ENCODE results near the gene JAKMIP3.

JAKMIP3 gene

DNA sequence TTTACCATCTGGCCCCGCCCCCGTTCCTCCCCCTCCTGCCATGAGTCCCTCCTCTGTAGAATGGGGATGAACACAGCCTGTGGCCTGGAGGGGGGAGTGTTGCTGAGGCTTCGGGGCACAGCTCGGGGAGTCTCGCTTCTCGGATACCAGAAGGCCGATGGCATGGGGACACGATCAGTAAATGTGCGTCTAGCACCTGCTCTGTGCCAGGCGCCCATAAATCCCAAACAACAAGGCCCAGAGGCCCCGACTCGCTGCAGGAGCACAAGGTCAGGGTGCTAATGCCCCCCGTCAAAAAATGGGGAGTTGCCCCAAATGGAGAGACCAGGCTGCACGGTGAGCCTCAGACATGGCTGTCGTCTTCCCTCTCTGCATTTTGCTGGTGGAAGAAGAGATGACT lies 40.7 kb downstream of the JAKMIP3 start:
- Histone ChIP-seq H3K27ac (ENCODE audit: extremely low read depth, low read depth, low read length) (no peak overlapping the region), H3K4me1 (ENCODE audit: control insufficient read depth, insufficient read depth, low read length) (no peaks in the 10 kb centered on the region), H3K4me3 (ENCODE audit: low read depth, low read length) (no peak overlapping the region), H3K9me3 (ENCODE audit: control insufficient read depth, insufficient read depth, low read depth, low read length) (no peaks in the 10 kb centered on the region), H3K36me3 (ENCODE audit: control insufficient read depth in 2 of 2, insufficient read depth in 1 of 2, low read length in 2 of 2) (no peaks in the 10 kb centered on the region)
- ChIA-PET CTCF (no interaction called here), POLR2A (no interaction called here)
- TF ChIP-seq ZNF747 (tag by site-specific recombination; IDR thresholded peaks at IDR 0.05), result no peak
- TF ChIP-seq ZXDB (tag by site-specific recombination; IDR thresholded peaks at IDR 0.05), result no peak
- no peak for TF ChIP-seq ZNF544 (tag by site-specific recombination; IDR thresholded peaks at IDR 0.05)
- no peak for TF ChIP-seq HIC1 (tag by site-specific recombination; IDR thresholded peaks at IDR 0.05)
- TF ChIP-seq ZNF391 (tag by site-specific recombination; IDR thresholded peaks at IDR 0.05; ENCODE audit: borderline replicate concordance, low read depth), result no peak
- no peak for TF ChIP-seq OVOL3 (tag by site-specific recombination; IDR thresholded peaks at IDR 0.05)
- TF ChIP-seq ZFHX2 (tag by site-specific recombination; conservative IDR thresholded peaks at IDR 0.05), result no peak
- no peak for TF ChIP-seq ZNF654 (tag by site-specific recombination; IDR thresholded peaks at IDR 0.05; ENCODE audit: low read depth)
- TF ChIP-seq ZNF433 (tag by site-specific recombination; IDR thresholded peaks at IDR 0.05; ENCODE audit: low read depth), result no peak
- TF ChIP-seq ZNF2 (tag by site-specific recombination; IDR thresholded peaks at IDR 0.05), result no peak
- no peak for TF ChIP-seq ZBTB20 (tag by site-specific recombination; IDR thresholded peaks at IDR 0.05)
- TF ChIP-seq, protein P1, sequence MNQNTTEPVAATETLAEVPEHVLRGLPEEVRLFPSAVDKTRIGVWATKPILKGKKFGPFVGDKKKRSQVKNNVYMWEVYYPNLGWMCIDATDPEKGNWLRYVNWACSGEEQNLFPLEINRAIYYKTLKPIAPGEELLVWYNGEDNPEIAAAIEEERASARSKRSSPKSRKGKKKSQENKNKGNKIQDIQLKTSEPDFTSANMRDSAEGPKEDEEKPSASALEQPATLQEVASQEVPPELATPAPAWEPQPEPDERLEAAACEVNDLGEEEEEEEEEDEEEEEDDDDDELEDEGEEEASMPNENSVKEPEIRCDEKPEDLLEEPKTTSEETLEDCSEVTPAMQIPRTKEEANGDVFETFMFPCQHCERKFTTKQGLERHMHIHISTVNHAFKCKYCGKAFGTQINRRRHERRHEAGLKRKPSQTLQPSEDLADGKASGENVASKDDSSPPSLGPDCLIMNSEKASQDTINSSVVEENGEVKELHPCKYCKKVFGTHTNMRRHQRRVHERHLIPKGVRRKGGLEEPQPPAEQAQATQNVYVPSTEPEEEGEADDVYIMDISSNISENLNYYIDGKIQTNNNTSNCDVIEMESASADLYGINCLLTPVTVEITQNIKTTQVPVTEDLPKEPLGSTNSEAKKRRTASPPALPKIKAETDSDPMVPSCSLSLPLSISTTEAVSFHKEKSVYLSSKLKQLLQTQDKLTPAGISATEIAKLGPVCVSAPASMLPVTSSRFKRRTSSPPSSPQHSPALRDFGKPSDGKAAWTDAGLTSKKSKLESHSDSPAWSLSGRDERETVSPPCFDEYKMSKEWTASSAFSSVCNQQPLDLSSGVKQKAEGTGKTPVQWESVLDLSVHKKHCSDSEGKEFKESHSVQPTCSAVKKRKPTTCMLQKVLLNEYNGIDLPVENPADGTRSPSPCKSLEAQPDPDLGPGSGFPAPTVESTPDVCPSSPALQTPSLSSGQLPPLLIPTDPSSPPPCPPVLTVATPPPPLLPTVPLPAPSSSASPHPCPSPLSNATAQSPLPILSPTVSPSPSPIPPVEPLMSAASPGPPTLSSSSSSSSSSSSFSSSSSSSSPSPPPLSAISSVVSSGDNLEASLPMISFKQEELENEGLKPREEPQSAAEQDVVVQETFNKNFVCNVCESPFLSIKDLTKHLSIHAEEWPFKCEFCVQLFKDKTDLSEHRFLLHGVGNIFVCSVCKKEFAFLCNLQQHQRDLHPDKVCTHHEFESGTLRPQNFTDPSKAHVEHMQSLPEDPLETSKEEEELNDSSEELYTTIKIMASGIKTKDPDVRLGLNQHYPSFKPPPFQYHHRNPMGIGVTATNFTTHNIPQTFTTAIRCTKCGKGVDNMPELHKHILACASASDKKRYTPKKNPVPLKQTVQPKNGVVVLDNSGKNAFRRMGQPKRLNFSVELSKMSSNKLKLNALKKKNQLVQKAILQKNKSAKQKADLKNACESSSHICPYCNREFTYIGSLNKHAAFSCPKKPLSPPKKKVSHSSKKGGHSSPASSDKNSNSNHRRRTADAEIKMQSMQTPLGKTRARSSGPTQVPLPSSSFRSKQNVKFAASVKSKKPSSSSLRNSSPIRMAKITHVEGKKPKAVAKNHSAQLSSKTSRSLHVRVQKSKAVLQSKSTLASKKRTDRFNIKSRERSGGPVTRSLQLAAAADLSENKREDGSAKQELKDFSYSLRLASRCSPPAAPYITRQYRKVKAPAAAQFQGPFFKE (tag by site-specific recombination; IDR thresholded peaks at IDR 0.05; ENCODE audit: borderline replicate concordance), result no peak
- TF ChIP-seq, protein P2, sequence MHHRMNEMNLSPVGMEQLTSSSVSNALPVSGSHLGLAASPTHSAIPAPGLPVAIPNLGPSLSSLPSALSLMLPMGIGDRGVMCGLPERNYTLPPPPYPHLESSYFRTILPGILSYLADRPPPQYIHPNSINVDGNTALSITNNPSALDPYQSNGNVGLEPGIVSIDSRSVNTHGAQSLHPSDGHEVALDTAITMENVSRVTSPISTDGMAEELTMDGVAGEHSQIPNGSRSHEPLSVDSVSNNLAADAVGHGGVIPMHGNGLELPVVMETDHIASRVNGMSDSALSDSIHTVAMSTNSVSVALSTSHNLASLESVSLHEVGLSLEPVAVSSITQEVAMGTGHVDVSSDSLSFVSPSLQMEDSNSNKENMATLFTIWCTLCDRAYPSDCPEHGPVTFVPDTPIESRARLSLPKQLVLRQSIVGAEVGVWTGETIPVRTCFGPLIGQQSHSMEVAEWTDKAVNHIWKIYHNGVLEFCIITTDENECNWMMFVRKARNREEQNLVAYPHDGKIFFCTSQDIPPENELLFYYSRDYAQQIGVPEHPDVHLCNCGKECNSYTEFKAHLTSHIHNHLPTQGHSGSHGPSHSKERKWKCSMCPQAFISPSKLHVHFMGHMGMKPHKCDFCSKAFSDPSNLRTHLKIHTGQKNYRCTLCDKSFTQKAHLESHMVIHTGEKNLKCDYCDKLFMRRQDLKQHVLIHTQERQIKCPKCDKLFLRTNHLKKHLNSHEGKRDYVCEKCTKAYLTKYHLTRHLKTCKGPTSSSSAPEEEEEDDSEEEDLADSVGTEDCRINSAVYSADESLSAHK (tag by site-specific recombination; IDR thresholded peaks at IDR 0.05), result no peak
- TF ChIP-seq, protein P3, sequence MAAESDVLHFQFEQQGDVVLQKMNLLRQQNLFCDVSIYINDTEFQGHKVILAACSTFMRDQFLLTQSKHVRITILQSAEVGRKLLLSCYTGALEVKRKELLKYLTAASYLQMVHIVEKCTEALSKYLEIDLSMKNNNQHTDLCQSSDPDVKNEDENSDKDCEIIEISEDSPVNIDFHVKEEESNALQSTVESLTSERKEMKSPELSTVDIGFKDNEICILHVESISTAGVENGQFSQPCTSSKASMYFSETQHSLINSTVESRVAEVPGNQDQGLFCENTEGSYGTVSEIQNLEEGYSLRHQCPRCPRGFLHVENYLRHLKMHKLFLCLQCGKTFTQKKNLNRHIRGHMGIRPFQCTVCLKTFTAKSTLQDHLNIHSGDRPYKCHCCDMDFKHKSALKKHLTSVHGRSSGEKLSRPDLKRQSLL (tag by site-specific recombination; IDR thresholded peaks at IDR 0.05), result no peak
- no peak for TF ChIP-seq ZNF394 (tag by site-specific recombination; IDR thresholded peaks at IDR 0.05; ENCODE audit: borderline replicate concordance)
- no peak for TF ChIP-seq ZNF223 (tag by site-specific recombination; IDR thresholded peaks at IDR 0.05)
- no peak for TF ChIP-seq ZNF302 (tag by site-specific recombination; IDR thresholded peaks at IDR 0.05; ENCODE audit: low read depth)
- TF ChIP-seq ZSCAN30 (tag by site-specific recombination; IDR thresholded peaks at IDR 0.05), result no peak
- no peak for TF ChIP-seq MYNN (tag by site-specific recombination; IDR thresholded peaks at IDR 0.05; ENCODE audit: borderline replicate concordance)

All from HEK293 (cell line).